ENCODE data around the gene MMP12.
A peak's percentile ranks its signal among the peaks of the same experiment; 100 is the strongest.

Gene MMP12

DNA sequence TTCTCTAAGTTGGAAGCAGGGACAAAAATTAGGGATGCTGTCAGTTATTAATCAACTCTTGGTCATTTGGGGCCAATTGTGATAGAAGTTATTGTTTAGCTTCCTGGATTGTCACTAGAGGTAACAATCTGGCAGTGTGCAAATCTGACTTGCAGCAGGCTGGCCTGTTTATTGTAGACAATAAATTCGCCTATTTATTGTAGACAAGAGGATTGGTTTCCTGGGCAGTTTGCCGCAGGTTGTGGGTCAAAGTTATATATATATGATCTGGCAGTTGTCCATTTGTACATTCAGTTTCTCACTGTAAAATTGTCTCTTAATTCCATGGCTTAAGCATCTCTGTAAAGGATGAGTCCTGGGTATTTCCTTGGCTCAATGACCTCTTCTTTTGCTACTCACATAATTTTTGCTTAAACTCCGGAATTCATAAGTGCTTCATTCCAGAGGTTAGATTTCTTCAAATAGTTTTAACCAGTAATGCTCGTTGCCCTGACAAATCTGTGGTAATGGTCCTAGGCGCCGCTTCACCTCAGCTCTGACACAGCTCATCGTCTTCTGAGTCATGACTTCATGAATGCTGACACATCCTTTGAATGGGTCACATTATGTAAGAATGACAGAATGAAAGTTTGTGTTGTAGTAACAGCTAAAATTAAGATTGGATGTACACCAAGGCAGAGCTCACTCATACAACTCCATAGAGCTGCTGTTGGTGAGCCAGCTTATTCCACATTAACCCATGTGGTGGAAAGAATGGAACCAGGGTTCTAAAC is 23.6 kb downstream of the MMP12 start:
- TF ChIP-seq, protein P1, sequence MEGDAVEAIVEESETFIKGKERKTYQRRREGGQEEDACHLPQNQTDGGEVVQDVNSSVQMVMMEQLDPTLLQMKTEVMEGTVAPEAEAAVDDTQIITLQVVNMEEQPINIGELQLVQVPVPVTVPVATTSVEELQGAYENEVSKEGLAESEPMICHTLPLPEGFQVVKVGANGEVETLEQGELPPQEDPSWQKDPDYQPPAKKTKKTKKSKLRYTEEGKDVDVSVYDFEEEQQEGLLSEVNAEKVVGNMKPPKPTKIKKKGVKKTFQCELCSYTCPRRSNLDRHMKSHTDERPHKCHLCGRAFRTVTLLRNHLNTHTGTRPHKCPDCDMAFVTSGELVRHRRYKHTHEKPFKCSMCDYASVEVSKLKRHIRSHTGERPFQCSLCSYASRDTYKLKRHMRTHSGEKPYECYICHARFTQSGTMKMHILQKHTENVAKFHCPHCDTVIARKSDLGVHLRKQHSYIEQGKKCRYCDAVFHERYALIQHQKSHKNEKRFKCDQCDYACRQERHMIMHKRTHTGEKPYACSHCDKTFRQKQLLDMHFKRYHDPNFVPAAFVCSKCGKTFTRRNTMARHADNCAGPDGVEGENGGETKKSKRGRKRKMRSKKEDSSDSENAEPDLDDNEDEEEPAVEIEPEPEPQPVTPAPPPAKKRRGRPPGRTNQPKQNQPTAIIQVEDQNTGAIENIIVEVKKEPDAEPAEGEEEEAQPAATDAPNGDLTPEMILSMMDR (conservative IDR thresholded peaks at IDR 0.05; ENCODE audit: low read depth, low read length), result no peak
- no peak overlapping the region for H3K4me3 ChIP-seq (ENCODE audit: low read depth, low read length)
- DNase-seq (ENCODE audit: low read depth), result peak; percentile 62

GRCh38 chr11:102849311-102849710 is 25.5 kb downstream of the MMP12 start:
- DNase-seq (ENCODE audit: low read depth), result peak; percentile 38
- TF ChIP-seq, protein P1 (conservative IDR thresholded peaks at IDR 0.05; ENCODE audit: low read depth, low read length), result no peak
- no peak overlapping the region for H3K4me3 ChIP-seq (ENCODE audit: low read depth, low read length)

DNA sequence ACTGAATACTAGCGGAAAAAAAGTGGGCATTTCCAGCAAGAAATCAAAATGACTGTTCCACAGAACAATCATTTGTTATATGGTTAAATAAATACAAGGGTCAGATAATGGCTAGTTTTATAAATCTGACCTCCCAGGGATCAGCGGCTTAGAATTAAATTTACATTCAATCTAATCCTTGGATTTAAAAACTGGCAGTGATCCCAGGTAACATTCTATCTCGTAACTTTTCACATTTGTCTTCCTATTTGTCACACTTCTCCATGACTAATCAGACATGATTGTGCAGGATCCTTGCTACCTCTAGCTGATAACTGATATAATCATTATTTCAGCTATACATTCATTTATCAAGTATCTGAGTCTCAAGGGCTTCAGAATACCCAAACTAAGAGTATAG is 28.5 kb downstream of the MMP12 start:
- H3K4me3 ChIP-seq (ENCODE audit: low read depth, low read length), result no peak overlapping the region
- TF ChIP-seq, protein P1 (conservative IDR thresholded peaks at IDR 0.05; ENCODE audit: low read depth, low read length), result no peak
- DNase-seq (ENCODE audit: low read depth), result no peak

DNA sequence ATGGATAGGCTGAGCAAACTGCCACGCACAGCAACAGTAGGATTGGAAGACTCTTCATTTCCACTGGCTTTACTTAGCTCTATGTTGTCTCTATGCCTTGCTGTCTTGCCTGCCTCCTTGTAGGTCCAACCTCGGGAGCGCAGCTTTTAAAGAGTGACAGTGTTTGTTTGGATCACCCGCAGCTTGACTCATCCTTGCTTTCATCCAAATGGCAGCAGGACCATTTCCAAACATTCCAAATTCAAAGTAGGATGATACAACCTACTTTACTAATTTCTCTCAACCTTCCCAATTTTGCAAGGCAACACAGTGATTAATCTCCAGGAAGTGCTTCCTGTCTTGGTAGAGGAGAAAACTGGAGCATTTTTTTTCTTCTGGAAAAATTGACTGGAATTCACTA is 31.3 kb downstream of the MMP12 start, which contains the start of gene MMP3:
Gene MMP3 (minus strand): TSS at position 121 of the 400 bp plus-strand sequence. CDS start 63 bp downstream, at position 58.
- TF ChIP-seq, protein P1 (conservative IDR thresholded peaks at IDR 0.05; ENCODE audit: low read depth, low read length), result no peak
- DNase-seq (ENCODE audit: low read depth), result no peak
- H3K4me3 ChIP-seq (ENCODE audit: low read depth, low read length), result no peak within 1 kb of the TSS

- no peak overlapping the region for H3K4me3 ChIP-seq (ENCODE audit: low read depth, low read length)
- TF ChIP-seq, protein P1 (conservative IDR thresholded peaks at IDR 0.05; ENCODE audit: low read depth, low read length), result no peak
- DNase-seq (ENCODE audit: low read depth), result no peak
Observed at GRCh38 chr11:102842930-102843329, 31.9 kb downstream of the MMP12 start.

DNA sequence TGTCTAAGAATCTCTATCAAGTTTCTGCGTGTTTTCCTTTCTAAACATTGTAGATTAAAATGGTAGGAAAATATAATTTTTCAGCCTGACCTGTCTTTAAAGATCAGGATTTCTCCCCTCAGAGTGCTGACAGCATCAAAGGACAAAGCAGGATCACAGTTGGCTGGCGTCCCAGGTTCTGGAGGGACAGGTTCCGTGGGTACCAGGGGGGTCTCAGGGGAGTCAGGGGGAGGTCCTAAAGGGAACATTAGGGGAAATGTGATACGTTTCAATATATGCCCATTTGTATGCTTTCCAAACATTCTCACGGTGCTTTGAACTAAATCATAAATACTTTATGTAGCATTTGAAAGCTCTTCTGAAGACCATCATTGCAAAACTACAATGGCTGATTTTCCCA is 34.8 kb downstream of the MMP12 start:
- TF ChIP-seq, protein P1 (conservative IDR thresholded peaks at IDR 0.05; ENCODE audit: low read depth, low read length), result no peak

DNA sequence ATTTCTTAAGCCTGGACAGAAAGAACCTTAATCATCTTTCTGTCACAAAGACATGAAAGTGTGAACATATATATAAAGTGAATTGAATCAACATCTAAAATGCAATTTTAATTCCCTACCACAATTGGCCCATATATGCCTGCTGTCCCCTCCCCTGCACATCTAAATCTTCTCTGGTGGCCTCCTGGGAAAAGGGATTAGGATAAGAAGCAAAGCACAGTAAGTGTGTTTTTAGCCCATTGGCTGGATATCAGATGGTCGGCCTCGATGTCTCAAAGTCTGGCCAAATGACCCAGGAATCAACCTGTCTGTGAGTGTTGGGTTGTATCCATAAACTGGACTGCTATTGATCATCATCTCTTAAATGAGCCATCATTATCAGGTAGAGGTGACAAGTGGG is 37.1 kb downstream of the MMP12 start:
- H3K4me3 ChIP-seq (ENCODE audit: low read depth, low read length), result no peak overlapping the region
- DNase-seq (ENCODE audit: low read depth), result no peak
- TF ChIP-seq, protein P1 (conservative IDR thresholded peaks at IDR 0.05; ENCODE audit: low read depth, low read length), result no peak

More for the DNA sequence above, 34.8 kb downstream of the MMP12 start:
- no peak overlapping the region for H3K4me3 ChIP-seq (ENCODE audit: low read depth, low read length)
- no peak for DNase-seq (ENCODE audit: low read depth)

Data from choroid plexus epithelial cell (primary cell).